Spleen (tissue), 13 donors: ENCODE data around the gene ARL13A. TPM values are rescaled to one million over a fixed set of nuclear protein-coding genes. Genes with fewer than 3 reads are reported as not detected.

Source experiments
- DNase-seq: peaks from one replicate; pipeline ENCODE4 v3.0.0-alpha.2; 2020
- H3K27ac ChIP-seq, 8 donors: fragments of 200-600 bp; sonication (generic) in 7 of 8; 1 replicate in 4 of 8; 2 replicates in 4 of 8; pipeline versions ENCODE4 v1.5.0 to v1.8.0; 2016 to 2021; ENCODE audit warnings: inconsistent platforms in 4 of 8, mild to moderate bottlenecking in 4 of 8, moderate library complexity in 1 of 8
- H3K27me3 ChIP-seq, 7 donors: fragments of 200-600 bp; sonication (generic) in 6 of 7; replicated peaks in 1 of 7; 1 replicate in 4 of 7; 2 replicates in 3 of 7; pipeline versions ENCODE4 v1.5.0 to v1.8.0; 2016 to 2021; ENCODE audit warnings: inconsistent platforms in 3 of 7, mild to moderate bottlenecking in 1 of 7
- H3K36me3 ChIP-seq, 6 donors: fragments of 200-600 bp; sonication (generic) in 5 of 6; 1 replicate in 4 of 6; 2 replicates in 2 of 6; pipeline versions ENCODE4 v1.5.0 to v1.8.0; 2016 to 2021; ENCODE audit warnings: inconsistent platforms in 2 of 6
- H3K4me1 ChIP-seq, 6 donors: fragments of 200-600 bp; sonication (generic) in 5 of 6; 1 replicate in 3 of 6; 2 replicates in 3 of 6; pipeline versions ENCODE4 v1.5.0 to v1.8.0; 2016 to 2021; ENCODE audit warnings: inconsistent platforms in 3 of 6
- H3K4me3 ChIP-seq, 8 donors: fragments of 200-600 bp; sonication (generic) in 7 of 8; 1 replicate in 4 of 8; 2 replicates in 4 of 8; pipeline versions ENCODE4 v1.5.0 to v1.8.0; 2016 to 2021; ENCODE audit warnings: inconsistent platforms in 4 of 8, mild to moderate bottlenecking in 4 of 8, moderate library complexity in 2 of 8
- H3K9me3 ChIP-seq, 8 donors: fragments of 200-600 bp; sonication (generic) in 7 of 8; 1 replicate in 4 of 8; 2 replicates in 4 of 8; pipeline versions ENCODE4 v1.5.0 to v1.8.0; 2016 to 2021; ENCODE audit warnings: inconsistent platforms in 4 of 8
- POLR2A ChIP-seq, 3 donors: fragments of 450-650 bp; IDR thresholded peaks; one replicate each; pipeline ENCODE4 v1.5.1; 2017; ENCODE audit warnings: antibody characterized with exemption in 3 of 3, mild to moderate bottlenecking in 1 of 3
- POLR2AphosphoS5 ChIP-seq, 3 donors: sonication (generic); formaldehyde crosslinking; IDR thresholded peaks; one replicate each; pipeline ENCODE4 v1.5.1; 2017; ENCODE audit warnings: antibody characterized with exemption in 3 of 3
- WGBS, 5 donors: extraction: QIAGEN DNeasy Blood & Tissue Kit in 3 of 5; methylation state at CpG; one replicate each; pipeline versions ENCODE4 v1.1.5 to v1.1.7; 2013 to 2018; 5-methylcytosine and 5-hydroxymethylcytosine counted together
- intact Hi-C: fragments of 100-400 bp; cut with DNase I; formaldehyde crosslinking; loops from one replicate; pipeline ENCODE4 v1.15.0; 2023; ENCODE audit warnings: low total_unique reads
- long read RNA-seq, 2 donors: transcript quantifications; one replicate each; lab custom pipeline, GENCODE V29; 2026
- polyA plus RNA-seq, 3 donors: library from polyadenylated mRNA; stranded (reverse); fragments of 200-250 nt; gene quantifications; one replicate each; pipeline ENCODE4 v1.2.1, GENCODE V29; 2013
- total RNA-seq, 7 donors: library from RNA; depleted of rRNA in 3 of 7; stranded (reverse); fragments of >200 nt in 3 of 7; fragmentation: NEBNext Ultra II Directional in 4 of 7; extraction: Animal tissue kit (Norgen Biotek cat#: 25700) in 4 of 7; gene quantifications; one replicate each; pipeline versions ENCODE4 v1.1.0 to v1.2.1, GENCODE V29; 2016 to 2021
- TF ChIP-seq, protein P1 (sequence below), 11 experiments: fragments of 200-600 bp in 7 of 11; fragments of 450-650 bp in 4 of 11; sonication (generic) in 4 of 11; IDR thresholded peaks in 8 of 11; conservative IDR thresholded peaks in 3 of 11; 1 replicate in 7 of 11; 2 replicates in 4 of 11; pipeline versions ENCODE4 v1.4.0 to v1.8.0; 2016 to 2021; ENCODE audit warnings: antibody characterized with exemption in 11 of 11, inconsistent platforms in 4 of 11, mild to moderate bottlenecking in 1 of 11
- donor health status: healthy with polysubstance abuse.
- donor health status: DM: no; HTN: no; CAD: no; lungs with moderate emphysema.
- donor health status: DM: no; HTN: no; CAD: no.
- donor health status: Bipolar disorder and iron deficiency.
- donor health status: healthy.
- donor health status: DM: no; HTN: no; CAD: no.
- donor health status: DM: yes; HTN: yes; CAD: no.

Gene ARL13A
- total RNA-seq (under 1 TPM in 1 of 7 donors, not detected in 6; 0.69 TPM), polyA plus RNA-seq (not detected)
- long read RNA-seq, donor 1 = 0 reads
- long read RNA-seq, donor 2 = 0 reads

DNA sequence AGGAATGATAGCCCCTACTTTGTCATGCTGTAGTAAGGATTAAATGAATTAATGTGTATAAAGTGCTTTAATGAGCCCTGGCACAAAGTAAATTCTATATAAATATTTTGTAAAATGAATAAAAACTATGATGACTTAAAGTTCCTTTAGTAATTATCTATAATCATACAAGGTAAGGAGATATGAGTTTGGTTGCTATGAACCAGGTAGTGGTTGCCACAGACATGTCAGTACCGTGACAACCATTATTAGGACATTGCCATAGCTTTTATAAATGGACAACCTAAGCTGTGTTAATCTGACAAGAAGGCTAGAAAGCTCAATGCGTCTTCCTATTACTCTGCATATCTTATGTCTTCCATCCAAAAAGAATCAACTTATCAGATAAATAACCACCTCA is at the start of gene ARL13A:
Gene ARL13A (plus strand): TSS at position 301 of the 400 bp plus-strand sequence. CDS start 3,982 bp downstream, outside the sequence.
- TF ChIP-seq, protein P1, sequence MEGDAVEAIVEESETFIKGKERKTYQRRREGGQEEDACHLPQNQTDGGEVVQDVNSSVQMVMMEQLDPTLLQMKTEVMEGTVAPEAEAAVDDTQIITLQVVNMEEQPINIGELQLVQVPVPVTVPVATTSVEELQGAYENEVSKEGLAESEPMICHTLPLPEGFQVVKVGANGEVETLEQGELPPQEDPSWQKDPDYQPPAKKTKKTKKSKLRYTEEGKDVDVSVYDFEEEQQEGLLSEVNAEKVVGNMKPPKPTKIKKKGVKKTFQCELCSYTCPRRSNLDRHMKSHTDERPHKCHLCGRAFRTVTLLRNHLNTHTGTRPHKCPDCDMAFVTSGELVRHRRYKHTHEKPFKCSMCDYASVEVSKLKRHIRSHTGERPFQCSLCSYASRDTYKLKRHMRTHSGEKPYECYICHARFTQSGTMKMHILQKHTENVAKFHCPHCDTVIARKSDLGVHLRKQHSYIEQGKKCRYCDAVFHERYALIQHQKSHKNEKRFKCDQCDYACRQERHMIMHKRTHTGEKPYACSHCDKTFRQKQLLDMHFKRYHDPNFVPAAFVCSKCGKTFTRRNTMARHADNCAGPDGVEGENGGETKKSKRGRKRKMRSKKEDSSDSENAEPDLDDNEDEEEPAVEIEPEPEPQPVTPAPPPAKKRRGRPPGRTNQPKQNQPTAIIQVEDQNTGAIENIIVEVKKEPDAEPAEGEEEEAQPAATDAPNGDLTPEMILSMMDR (IDR thresholded peaks at IDR 0.05 in 8 of 11, conservative IDR thresholded peaks at IDR 0.05 in 3 of 11) = no peak
- TF ChIP-seq POLR2A (IDR thresholded peaks at IDR 0.05) = no peak
- TF ChIP-seq POLR2AphosphoS5 (IDR thresholded peaks at IDR 0.05) = no peak
- intact Hi-C loops = no loop called here
- H3K4me3 ChIP-seq = no peak within 1 kb of the TSS
- 79 to 100% (median 93%) methylated on average over 2 of the region's 2 CpGs for WGBS, 5 donors
- H3K36me3 ChIP-seq = no peaks in the 10 kb centered on the region
- H3K27ac ChIP-seq = no peak within 1 kb of the TSS
- H3K4me1 ChIP-seq = no peaks in the 10 kb centered on the region
- no peak for DNase-seq
- H3K9me3 ChIP-seq = peaks cover 0 to 9% (median 0%) of the 10 kb centered on the region in 8 donors
- no peaks in the 10 kb centered on the region for H3K27me3 ChIP-seq

DNA sequence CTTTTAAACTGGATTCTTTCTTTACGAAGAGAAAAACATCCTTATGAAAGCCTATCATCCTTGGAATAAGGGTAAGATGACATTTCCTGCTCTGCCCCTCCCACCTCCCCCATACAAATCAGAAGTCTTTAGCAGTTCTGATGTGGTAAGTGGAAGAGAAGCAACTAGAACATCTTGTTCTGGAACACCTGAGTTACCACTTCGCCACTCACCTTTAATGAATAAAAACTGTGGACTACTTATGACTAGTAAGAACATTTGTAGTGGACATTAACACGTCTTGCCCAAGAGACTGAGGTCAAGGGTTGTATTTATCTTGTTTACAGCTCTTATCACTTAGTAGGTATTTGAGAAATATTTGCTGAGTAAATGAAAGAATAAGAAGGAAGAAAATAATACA is 45.1 kb upstream of the ARL13A start:
- no peaks in the 10 kb centered on the region for H3K9me3 ChIP-seq
- intact Hi-C loops = no loop called here
- no peak overlapping the region for H3K27ac ChIP-seq
- H3K4me1 ChIP-seq = peaks cover 0 to 2% (median 0%) of the 10 kb centered on the region in 6 donors
- TF ChIP-seq, protein P1 (IDR thresholded peaks at IDR 0.05 in 8 of 11, conservative IDR thresholded peaks at IDR 0.05 in 3 of 11) = no peak
- TF ChIP-seq POLR2AphosphoS5 (IDR thresholded peaks at IDR 0.05) = no peak
- TF ChIP-seq POLR2A (IDR thresholded peaks at IDR 0.05) = no peak
- 60 to 78% (median 67%) methylated on average over 3 of the region's 3 CpGs for WGBS, 5 donors
- no peak overlapping the region for H3K4me3 ChIP-seq
- DNase-seq = no peak
- peaks cover 0 to 12% (median 0%) of the 10 kb centered on the region in 7 donors for H3K27me3 ChIP-seq
- no peaks in the 10 kb centered on the region for H3K36me3 ChIP-seq

DNA sequence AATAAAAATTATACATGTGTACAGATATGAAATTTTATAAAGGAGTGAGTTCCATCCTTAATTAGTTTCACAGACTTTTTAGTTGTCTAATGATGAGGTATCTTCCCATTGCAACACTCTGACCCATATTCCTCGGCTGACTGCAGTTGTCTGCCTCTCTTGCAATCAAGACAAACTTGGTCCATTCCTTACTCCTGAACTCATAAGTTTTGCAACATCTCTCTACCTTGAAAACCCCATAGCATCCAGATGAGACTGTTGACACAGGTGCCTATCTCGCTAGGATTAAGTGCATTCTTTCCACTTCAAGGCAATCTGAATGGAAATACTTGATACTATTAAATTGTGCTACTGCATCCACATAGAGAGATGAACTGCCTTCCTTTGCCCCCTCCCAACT is 43.1 kb upstream of the ARL13A start:
- H3K27ac ChIP-seq = no peak overlapping the region
- peaks cover 0 to 6% (median 0%) of the 10 kb centered on the region in 8 donors for H3K9me3 ChIP-seq
- intact Hi-C loops = no loop called here
- peaks cover 0 to 6% (median 0%) of the 10 kb centered on the region in 6 donors for H3K4me1 ChIP-seq
- H3K36me3 ChIP-seq = no peaks in the 10 kb centered on the region
- H3K27me3 ChIP-seq = peaks cover 0 to 16% (median 0%) of the 10 kb centered on the region in 7 donors
- no peak overlapping the region for H3K4me3 ChIP-seq
- TF ChIP-seq POLR2AphosphoS5 (IDR thresholded peaks at IDR 0.05) = no peak
- no peak for TF ChIP-seq POLR2A (IDR thresholded peaks at IDR 0.05)
- TF ChIP-seq, protein P1 (IDR thresholded peaks at IDR 0.05 in 8 of 11, conservative IDR thresholded peaks at IDR 0.05 in 3 of 11) = no peak
- 78 to 91% (median 88%) methylated on average over 2 of the region's 2 CpGs for WGBS, 5 donors
- no peak for DNase-seq

DNA sequence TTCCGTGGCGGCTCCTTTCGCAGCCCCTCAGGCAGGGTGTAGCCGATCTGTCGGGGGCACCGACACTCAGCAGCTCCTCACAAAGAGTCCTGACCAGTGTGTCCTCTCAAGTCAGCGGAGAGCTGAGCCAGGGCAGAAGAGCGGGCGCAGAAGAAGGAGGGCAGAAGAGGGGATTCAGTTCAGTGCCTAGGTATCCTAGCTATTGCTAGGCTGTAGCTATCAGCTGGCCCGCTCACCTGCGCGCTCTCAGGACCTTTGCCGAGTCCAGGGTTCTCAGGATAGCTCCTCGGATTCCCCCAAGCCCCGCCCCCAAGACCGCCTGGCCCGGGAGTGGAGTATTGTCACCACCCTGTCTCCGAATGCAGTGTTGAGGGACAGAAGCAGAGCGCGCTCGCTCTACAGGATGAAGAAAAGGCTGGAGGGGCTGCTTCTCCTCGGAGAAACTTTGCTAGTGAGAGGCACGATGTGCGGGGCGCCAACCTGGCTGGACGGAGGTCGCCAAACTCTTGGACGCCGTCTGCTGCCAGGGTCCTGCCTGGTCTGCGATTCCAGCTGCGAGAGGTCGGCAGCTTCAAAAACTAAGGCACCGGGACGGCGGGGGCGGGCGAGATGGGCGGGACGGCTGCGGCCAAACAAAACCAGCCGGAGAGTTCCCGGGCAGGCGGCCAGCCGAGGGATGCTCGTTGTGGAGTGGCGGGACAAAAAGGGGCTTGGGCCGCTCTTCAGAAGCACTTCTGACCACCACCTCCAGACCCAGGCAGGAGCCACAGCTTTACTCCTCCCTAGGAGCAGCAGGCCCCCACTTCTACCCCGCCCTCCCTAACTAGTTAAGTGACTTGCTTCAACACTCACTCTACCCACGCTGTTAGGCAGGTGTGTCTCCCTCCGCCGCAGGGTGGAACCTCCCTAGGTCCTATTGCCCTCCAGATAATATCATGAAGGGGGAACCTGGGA is 40.6 kb upstream of the ARL13A start, which contains the start of gene XKRX:
Gene XKRX (minus strand): TSS at position 258 of the 954 bp plus-strand sequence. CDS start 613 bp downstream, outside the sequence.
- TF ChIP-seq POLR2A (IDR thresholded peaks at IDR 0.05) = no peak
- TF ChIP-seq POLR2AphosphoS5 (IDR thresholded peaks at IDR 0.05) = peak in 2 of 3 donors; percentile 8 to 36
- peak; percentile 81 for DNase-seq
- Histone ChIP-seq H3K27ac (peak within 1 kb of the TSS in 4 of 8 donors; percentile 4 to 47 (median 38)), H3K27me3 (peaks cover 0 to 16% (median 0%) of the 10 kb centered on the region in 7 donors), H3K36me3 (no peaks in the 10 kb centered on the region), H3K9me3 (peaks cover 0 to 8% (median 0%) of the 10 kb centered on the region in 8 donors), H3K4me3 (peak within 1 kb of the TSS; percentile 26 to 69 (median 32)), H3K4me1 (peaks cover 0 to 6% (median 0%) of the 10 kb centered on the region in 6 donors)
- intact Hi-C loops = no loop called here
- 1 to 32% (median 13%) methylated on average over 12 to 51 of the region's 51 CpGs for WGBS, 5 donors
